HuH-7.5 (cell line): ENCODE results near the gene GGPS1.
"Not testable (repeated sequence)": the region's sequence is repeated elsewhere in the genome, so short reads cannot be mapped to it uniquely, and the experiment has no call there.

Experiments used
- DNase-seq: peaks from one replicate; pipeline ENCODE4 v3.0.0; 2011; ENCODE audit warnings: low spot score

Gene GGPS1

GRCh38 chr1:235339746-235340145, 11.4 kb downstream of the GGPS1 start:
- no peak for DNase-seq

- no peak for DNase-seq
These were observed 13.0 kb downstream of the GGPS1 start for GRCh38 chr1:235341334-235341733.

- no peak for DNase-seq
These were observed 13.7 kb downstream of the GGPS1 start for GRCh38 chr1:235342039-235342438.

GRCh38 chr1:235342471-235342870, 14.1 kb downstream of the GGPS1 start:
- no peak for DNase-seq

GRCh38 chr1:235343726-235344125, 15.4 kb downstream of the GGPS1 start:
- no peak for DNase-seq

GRCh38 chr1:235351441-235351840, 23.1 kb downstream of the GGPS1 start:
- no peak for DNase-seq

GRCh38 chr1:235351898-235352297, 23.5 kb downstream of the GGPS1 start:
- no peak for DNase-seq

- DNase-seq: no peak
These were observed 29.4 kb downstream of the GGPS1 start for GRCh38 chr1:235357485-235358373.

GRCh38 chr1:235358899-235359298, 30.5 kb downstream of the GGPS1 start:
- DNase-seq: no peak

GRCh38 chr1:235364189-235364588, 35.8 kb downstream of the GGPS1 start:
- not testable (repeated sequence) for DNase-seq

- DNase-seq: no peak
These were observed 37.9 kb downstream of the GGPS1 start for GRCh38 chr1:235366286-235366685.

GRCh38 chr1:235367000-235367908, 38.9 kb downstream of the GGPS1 start, which contains the start of gene TBCE:
Gene TBCE (plus strand): TSS chr1:235367427. CDS start chr1:235380050, 12,623 bp downstream.
- DNase-seq: peak; percentile 88

GRCh38 chr1:235368428-235368827, 40.1 kb downstream of the GGPS1 start:
- DNase-seq: no peak

GRCh38 chr1:235369802-235370201, 41.4 kb downstream of the GGPS1 start:
- no peak for DNase-seq

GRCh38 chr1:235375919-235376605, 47.7 kb downstream of the GGPS1 start:
- DNase-seq: no peak

GRCh38 chr1:235378134-235378735, 49.9 kb downstream of the GGPS1 start:
- not testable (repeated sequence) for DNase-seq

- not testable (repeated sequence) for DNase-seq
These were observed 53.8 kb downstream of the GGPS1 start for GRCh38 chr1:235381955-235382739.

- DNase-seq: not testable (repeated sequence)
These were observed 57.3 kb downstream of the GGPS1 start for GRCh38 chr1:235385633-235386032.

- no peak for DNase-seq
These were observed 63.5 kb downstream of the GGPS1 start for GRCh38 chr1:235391874-235392273.
